ENCODE results near the gene PRORP.

The PRORP gene

GRCh38 chr14:35114036-35114435 lies 8.3 kb upstream of the PRORP start:
- H3K27ac ChIP-seq (ENCODE audit: low read length): no peak overlapping the region
- peaks cover 43 to 51% of the 10 kb centered on the region in 2 donors for H3K36me3 ChIP-seq (ENCODE audit: control insufficient read depth in 1 of 2, insufficient read depth in 2 of 2, low read length in 2 of 2)
- no peaks in the 10 kb centered on the region for H3K4me1 ChIP-seq (ENCODE audit: control insufficient read depth in 1 of 2, insufficient read depth in 2 of 2, low read length in 2 of 2)
- H3K4me3 ChIP-seq (ENCODE audit: low read depth in 1 of 2, low read length in 2 of 2): no peak overlapping the region
- H3K9me3 ChIP-seq (ENCODE audit: control insufficient read depth in 1 of 2, low read length in 2 of 2): no peaks in the 10 kb centered on the region
- H3K27me3 ChIP-seq (ENCODE audit: low read depth, low read length): no peaks in the 10 kb centered on the region

DNA sequence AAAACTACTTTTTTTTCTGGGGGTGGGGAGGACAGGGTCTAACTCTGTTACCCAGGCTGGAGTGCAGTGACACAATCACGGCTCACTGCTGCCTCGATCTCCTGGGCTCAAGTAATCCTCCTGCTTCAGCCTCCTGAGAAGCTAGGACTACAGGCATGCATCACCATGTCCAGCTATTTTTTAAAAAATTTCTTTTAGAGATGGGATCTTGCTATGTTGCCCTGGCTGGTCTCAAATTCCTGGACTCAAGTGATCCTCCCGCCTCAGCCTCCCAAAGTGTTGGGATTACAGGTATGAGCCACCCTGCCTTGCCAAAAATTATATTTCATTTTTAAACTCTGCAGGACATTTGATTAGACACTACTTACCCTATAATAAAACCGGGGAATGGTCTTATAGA lies 6.1 kb upstream of the PRORP start:
- Histone ChIP-seq H3K4me1 (ENCODE audit: control insufficient read depth in 1 of 2, insufficient read depth in 2 of 2, low read length in 2 of 2) (peaks cover 0 to 7% of the 10 kb centered on the region in 2 donors), H3K9me3 (ENCODE audit: control insufficient read depth in 1 of 2, low read length in 2 of 2) (no peaks in the 10 kb centered on the region), H3K36me3 (ENCODE audit: control insufficient read depth in 1 of 2, insufficient read depth in 2 of 2, low read length in 2 of 2) (peaks cover 30 to 35% of the 10 kb centered on the region in 2 donors), H3K27me3 (ENCODE audit: low read depth, low read length) (no peaks in the 10 kb centered on the region), H3K27ac (ENCODE audit: low read length) (no peak overlapping the region), H3K4me3 (ENCODE audit: low read depth in 1 of 2, low read length in 2 of 2) (no peak overlapping the region)

GRCh38 chr14:35117112-35117511 lies 5.2 kb upstream of the PRORP start:
- H3K27ac ChIP-seq (ENCODE audit: low read length): no peak overlapping the region
- H3K36me3 ChIP-seq (ENCODE audit: control insufficient read depth in 1 of 2, insufficient read depth in 2 of 2, low read length in 2 of 2): peaks cover 24 to 33% of the 10 kb centered on the region in 2 donors

DNA sequence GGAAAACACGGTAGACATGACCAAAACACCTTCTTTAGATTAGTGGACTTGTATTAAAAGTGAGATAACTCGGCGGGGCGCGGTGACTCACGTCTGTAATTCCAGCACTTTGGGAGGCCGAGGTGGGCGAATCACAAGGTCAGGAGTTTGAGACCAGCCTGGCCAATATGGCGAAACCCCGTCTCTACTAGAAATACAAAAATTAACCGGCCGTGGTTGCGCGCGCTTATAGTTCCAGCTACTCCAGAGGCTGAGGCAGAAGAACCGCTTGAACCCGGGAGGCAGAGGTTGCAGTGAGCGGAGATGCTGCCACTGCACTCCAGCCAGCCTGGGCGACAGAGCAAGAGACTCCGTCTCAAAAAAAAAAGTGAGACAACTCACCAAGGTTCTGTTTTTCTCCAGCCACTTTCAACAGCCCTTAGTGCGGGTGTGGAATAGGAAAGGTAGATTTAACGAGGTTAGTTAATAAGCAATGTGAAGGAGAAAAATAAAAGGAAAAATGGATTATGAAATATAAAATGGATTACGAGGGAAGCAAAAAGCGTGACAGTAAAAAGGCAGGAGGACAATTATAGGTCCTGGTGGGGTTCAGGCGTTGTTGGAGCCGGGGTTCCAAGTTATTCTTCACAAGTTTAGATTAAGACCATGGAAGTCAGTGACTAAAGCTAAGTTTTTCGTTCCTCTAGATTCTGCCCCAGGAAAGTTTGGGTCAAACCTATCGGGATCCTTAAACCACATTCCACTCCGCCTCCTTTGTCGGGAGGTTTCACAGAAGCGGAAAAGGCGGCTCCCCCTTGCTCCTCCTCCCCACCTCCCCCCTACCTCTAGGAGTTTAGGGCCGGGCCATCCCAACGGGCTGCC lies 1.1 kb upstream of the PRORP start:
- H3K4me1 ChIP-seq (ENCODE audit: control insufficient read depth in 1 of 2, insufficient read depth in 2 of 2, low read length in 2 of 2): peaks cover 6 to 26% of the 10 kb centered on the region in 2 donors
- no peaks in the 10 kb centered on the region for H3K27me3 ChIP-seq (ENCODE audit: low read depth, low read length)
- peak overlapping the region; percentile 85 to 97 for H3K4me3 ChIP-seq (ENCODE audit: low read depth in 1 of 2, low read length in 2 of 2)
- peaks cover 4 to 16% of the 10 kb centered on the region in 2 donors for H3K36me3 ChIP-seq (ENCODE audit: control insufficient read depth in 1 of 2, insufficient read depth in 2 of 2, low read length in 2 of 2)
- H3K27ac ChIP-seq (ENCODE audit: low read length): peak overlapping the region; percentile 99
- no peaks in the 10 kb centered on the region for H3K9me3 ChIP-seq (ENCODE audit: control insufficient read depth in 1 of 2, low read length in 2 of 2)

More at GRCh38 chr14:35117112-35117511, 5.2 kb upstream of the PRORP start:
- Histone ChIP-seq H3K4me1 (ENCODE audit: control insufficient read depth in 1 of 2, insufficient read depth in 2 of 2, low read length in 2 of 2) (peaks cover 0 to 7% of the 10 kb centered on the region in 2 donors), H3K9me3 (ENCODE audit: control insufficient read depth in 1 of 2, low read length in 2 of 2) (no peaks in the 10 kb centered on the region), H3K4me3 (ENCODE audit: low read depth in 1 of 2, low read length in 2 of 2) (no peak overlapping the region), H3K27me3 (ENCODE audit: low read depth, low read length) (no peaks in the 10 kb centered on the region)

GRCh38 chr14:35122696-35123387 lies 490 bp downstream of the PRORP start:
- H3K4me1 ChIP-seq (ENCODE audit: control insufficient read depth in 1 of 2, insufficient read depth in 2 of 2, low read length in 2 of 2): peaks cover 6 to 26% of the 10 kb centered on the region in 2 donors
- H3K4me3 ChIP-seq (ENCODE audit: low read depth in 1 of 2, low read length in 2 of 2): peak overlapping the region; percentile 85 to 97
- no peaks in the 10 kb centered on the region for H3K9me3 ChIP-seq (ENCODE audit: control insufficient read depth in 1 of 2, low read length in 2 of 2)
- peaks cover 5 to 21% of the 10 kb centered on the region in 2 donors for H3K36me3 ChIP-seq (ENCODE audit: control insufficient read depth in 1 of 2, insufficient read depth in 2 of 2, low read length in 2 of 2)
- H3K27ac ChIP-seq (ENCODE audit: low read length): peak overlapping the region; percentile 99
- H3K27me3 ChIP-seq (ENCODE audit: low read depth, low read length): no peaks in the 10 kb centered on the region

DNA sequence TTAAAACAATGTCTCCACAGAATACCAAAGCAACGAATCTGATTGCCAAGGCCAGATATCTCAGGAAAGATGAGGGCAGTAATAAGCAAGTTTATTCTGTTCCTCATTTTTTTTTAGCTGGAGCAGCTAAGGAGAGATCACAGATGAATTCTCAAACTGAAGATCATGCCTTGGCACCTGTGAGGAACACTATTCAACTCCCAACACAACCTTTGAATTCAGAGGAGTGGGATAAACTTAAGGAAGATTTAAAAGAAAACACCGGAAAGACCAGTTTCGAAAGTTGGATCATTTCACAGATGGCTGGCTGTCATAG lies 994 bp downstream of the PRORP start:
- Histone ChIP-seq H3K4me3 (ENCODE audit: low read depth in 1 of 2, low read length in 2 of 2) (peak overlapping the region; percentile 85 to 97), H3K36me3 (ENCODE audit: control insufficient read depth in 1 of 2, insufficient read depth in 2 of 2, low read length in 2 of 2) (peaks cover 5 to 21% of the 10 kb centered on the region in 2 donors), H3K27ac (ENCODE audit: low read length) (peak overlapping the region; percentile 99), H3K4me1 (ENCODE audit: control insufficient read depth in 1 of 2, insufficient read depth in 2 of 2, low read length in 2 of 2) (peaks cover 6 to 26% of the 10 kb centered on the region in 2 donors), H3K27me3 (ENCODE audit: low read depth, low read length) (no peaks in the 10 kb centered on the region), H3K9me3 (ENCODE audit: control insufficient read depth in 1 of 2, low read length in 2 of 2) (no peaks in the 10 kb centered on the region)

- H3K27ac ChIP-seq (ENCODE audit: low read length): no peak overlapping the region
- no peaks in the 10 kb centered on the region for H3K27me3 ChIP-seq (ENCODE audit: low read depth, low read length)
- peak overlapping the region in 1 of 2 donors; percentile 97 for H3K4me3 ChIP-seq (ENCODE audit: low read depth in 1 of 2, low read length in 2 of 2)
- H3K36me3 ChIP-seq (ENCODE audit: control insufficient read depth in 1 of 2, insufficient read depth in 2 of 2, low read length in 2 of 2): peaks cover 5 to 21% of the 10 kb centered on the region in 2 donors
- no peaks in the 10 kb centered on the region for H3K9me3 ChIP-seq (ENCODE audit: control insufficient read depth in 1 of 2, low read length in 2 of 2)
- H3K4me1 ChIP-seq (ENCODE audit: control insufficient read depth in 1 of 2, insufficient read depth in 2 of 2, low read length in 2 of 2): peaks cover 6 to 26% of the 10 kb centered on the region in 2 donors
Measured at GRCh38 chr14:35124127-35124526, 1.8 kb downstream of the PRORP start.

DNA sequence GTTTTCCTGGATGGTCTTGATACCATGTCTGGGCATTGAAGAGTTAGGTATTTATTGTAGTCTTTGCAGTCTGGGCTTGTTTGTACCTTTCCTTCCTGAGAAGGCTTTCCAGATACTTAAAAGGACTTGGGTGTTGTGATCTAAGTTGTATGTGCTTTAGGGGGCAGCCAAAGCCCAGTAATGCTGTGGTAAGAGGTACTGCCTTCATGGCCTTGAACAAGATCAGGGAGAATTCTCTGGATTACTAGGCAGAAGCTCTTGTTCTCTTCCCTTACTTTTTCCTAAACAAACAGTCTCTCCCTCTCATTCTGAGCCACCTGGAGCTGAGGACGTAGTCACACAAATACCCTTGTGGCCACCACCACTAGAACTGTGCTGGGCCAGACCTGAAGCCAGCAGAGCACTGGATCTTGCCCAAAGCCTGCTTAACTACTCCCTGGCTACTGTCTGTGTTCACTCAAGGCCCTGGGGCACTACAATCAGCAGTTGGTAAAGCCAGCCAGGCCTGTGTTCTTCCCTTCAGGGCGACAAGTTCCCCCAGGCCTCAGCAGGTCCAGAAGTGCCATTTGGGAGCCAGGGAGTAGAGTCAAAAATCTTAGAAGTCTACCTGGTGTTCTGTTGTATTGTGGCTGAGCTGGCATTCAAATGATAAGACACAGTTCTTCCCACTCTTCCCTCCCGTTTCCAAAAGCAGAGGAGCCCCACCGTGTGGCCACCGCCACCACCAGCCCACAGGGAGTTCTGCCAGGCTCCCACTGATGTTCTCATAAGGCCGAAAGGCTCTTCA lies 11.4 kb downstream of the PRORP start:
- Histone ChIP-seq H3K36me3 (ENCODE audit: control insufficient read depth in 1 of 2, insufficient read depth in 2 of 2, low read length in 2 of 2) (peaks cover 5 to 12% of the 10 kb centered on the region in 2 donors), H3K9me3 (ENCODE audit: control insufficient read depth in 1 of 2, low read length in 2 of 2) (no peaks in the 10 kb centered on the region), H3K4me3 (ENCODE audit: low read depth in 1 of 2, low read length in 2 of 2) (no peak overlapping the region), H3K27me3 (ENCODE audit: low read depth, low read length) (no peaks in the 10 kb centered on the region), H3K4me1 (ENCODE audit: control insufficient read depth in 1 of 2, insufficient read depth in 2 of 2, low read length in 2 of 2) (peaks cover 0 to 3% of the 10 kb centered on the region in 2 donors), H3K27ac (ENCODE audit: low read length) (no peak overlapping the region)

DNA sequence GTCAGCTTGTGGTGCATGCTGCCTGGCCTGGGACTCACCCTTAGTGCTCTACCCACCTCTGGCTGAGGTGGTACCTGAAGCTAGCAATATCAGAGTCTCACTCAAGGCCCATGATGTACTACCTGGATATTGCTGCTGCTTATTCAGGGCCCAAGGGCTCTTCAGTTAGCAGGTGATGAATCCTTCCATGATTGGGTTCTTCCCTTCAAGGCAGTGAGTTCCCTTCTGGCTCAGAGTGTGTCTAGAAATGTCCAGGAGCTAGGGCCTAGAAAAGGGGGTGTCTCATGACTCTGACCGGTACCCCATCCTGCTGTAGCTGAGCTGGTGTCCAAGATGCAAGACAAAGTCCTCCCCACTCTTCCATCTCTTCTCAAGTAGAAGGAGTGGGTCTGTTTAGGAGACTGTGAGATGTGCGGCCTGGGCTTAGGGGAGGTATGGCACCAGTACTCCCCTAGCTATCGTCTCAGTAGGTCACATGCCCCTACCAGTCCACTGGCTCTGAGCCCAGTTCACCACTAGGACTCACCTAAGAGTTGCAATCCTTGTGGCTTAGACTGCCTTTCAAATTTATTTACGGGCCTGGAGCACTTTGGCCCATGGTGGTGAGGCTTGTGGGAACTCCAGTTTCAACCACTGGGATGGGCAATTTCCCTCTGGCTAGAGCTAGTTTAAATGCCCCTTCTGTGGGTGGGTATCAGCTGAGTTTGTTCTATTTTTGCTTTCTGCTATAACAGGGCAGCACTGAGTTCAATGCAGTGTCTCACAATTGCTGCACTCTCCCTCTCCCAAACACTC lies 12.2 kb downstream of the PRORP start:
- H3K27me3 ChIP-seq (ENCODE audit: low read depth, low read length): no peaks in the 10 kb centered on the region
- H3K36me3 ChIP-seq (ENCODE audit: control insufficient read depth in 1 of 2, insufficient read depth in 2 of 2, low read length in 2 of 2): peaks cover 5 to 12% of the 10 kb centered on the region in 2 donors
- H3K4me1 ChIP-seq (ENCODE audit: control insufficient read depth in 1 of 2, insufficient read depth in 2 of 2, low read length in 2 of 2): peaks cover 0 to 3% of the 10 kb centered on the region in 2 donors
- no peak overlapping the region for H3K27ac ChIP-seq (ENCODE audit: low read length)
- H3K4me3 ChIP-seq (ENCODE audit: low read depth in 1 of 2, low read length in 2 of 2): no peak overlapping the region
- H3K9me3 ChIP-seq (ENCODE audit: control insufficient read depth in 1 of 2, low read length in 2 of 2): no peaks in the 10 kb centered on the region

DNA sequence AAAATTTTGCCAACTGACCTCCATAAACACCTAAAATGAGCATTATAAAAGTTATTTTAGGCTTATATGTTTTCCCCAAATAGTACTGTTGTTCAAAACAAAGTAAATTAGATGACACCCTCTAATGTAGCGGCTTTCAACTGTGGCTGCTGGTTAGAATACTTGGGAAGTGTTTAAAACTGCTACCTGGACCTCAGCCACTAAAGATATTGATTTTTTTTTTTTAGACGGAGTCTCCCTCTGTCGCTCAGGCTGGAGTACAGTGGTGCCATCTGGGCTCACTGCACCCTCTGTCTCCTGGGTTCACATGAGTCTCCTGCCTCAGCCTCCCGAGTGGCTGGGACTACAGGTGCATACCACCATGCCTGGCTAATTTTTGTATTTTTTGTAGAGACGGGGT lies 16.2 kb downstream of the PRORP start:
- peaks cover 5 to 9% of the 10 kb centered on the region in 2 donors for H3K36me3 ChIP-seq (ENCODE audit: control insufficient read depth in 1 of 2, insufficient read depth in 2 of 2, low read length in 2 of 2)
- H3K4me3 ChIP-seq (ENCODE audit: low read depth in 1 of 2, low read length in 2 of 2): no peak overlapping the region
- H3K27ac ChIP-seq (ENCODE audit: low read length): no peak overlapping the region
- no peaks in the 10 kb centered on the region for H3K9me3 ChIP-seq (ENCODE audit: control insufficient read depth in 1 of 2, low read length in 2 of 2)
- H3K27me3 ChIP-seq (ENCODE audit: low read depth, low read length): no peaks in the 10 kb centered on the region
- peaks cover 0 to 3% of the 10 kb centered on the region in 2 donors for H3K4me1 ChIP-seq (ENCODE audit: control insufficient read depth in 1 of 2, insufficient read depth in 2 of 2, low read length in 2 of 2)
